Caco-2 (cell line): Measurements from ENCODE around the gene ALDH3B2. TPM values are rescaled to one million over a fixed set of nuclear protein-coding genes. Genes with fewer than 3 reads are reported as not detected.
"Not testable (repeated sequence)": the region's sequence is repeated elsewhere in the genome, so short reads cannot be mapped to it uniquely, and the experiment has no call there.

Source experiments
- BruUV-seq: library from RNA; stranded (reverse); fragments of 400-500 nt; replicated peaks from 2 replicates; lab custom pipeline; 2021; lab: Mats Ljungman, UMichigan
- CTCF ChIA-PET: fragments of 300-600 bp; sonication (Branson Sonifier 250); formaldehyde crosslinking; loops from one replicate; lab custom pipeline; 2022; ENCODE audit warnings: antibody characterized with exemption; lab: Charles Lee
- POLR2A ChIA-PET: fragments of 300-600 bp; sonication (Branson Sonifier 250); formaldehyde crosslinking; loops from one replicate; lab custom pipeline; 2022; ENCODE audit warnings: antibody characterized with exemption; lab: Charles Lee
- DNase-seq, 2 experiments: peaks; one replicate each; pipeline versions ENCODE4 v3.0.0 to v3.0.0-alpha.2; 2020 to 2022
- H3K27me3 ChIP-seq: replicated peaks from 2 replicates; pipeline ENCODE4 v1.6.0; 2011; ENCODE audit warnings: low read length; ENCODE audit not compliant: control insufficient read depth, insufficient read depth
- H3K36me3 ChIP-seq: 2 replicates; pipeline ENCODE4 v1.5.1; 2011; ENCODE audit warnings: low read length; ENCODE audit not compliant: control insufficient read depth, insufficient read depth
- H3K4me1 ChIP-seq: fragments of 250-450 bp; sonication (Bioruptor Pico); 2 replicates; pipeline ENCODE4 v1.5.1; 2020; ENCODE audit warnings: mild to moderate bottlenecking
- H3K4me3 ChIP-seq: 2 replicates; pipeline ENCODE4 v1.5.1; 2011; ENCODE audit warnings: low read depth, mild to moderate bottlenecking, control low read depth, low read length
- H3K9me3 ChIP-seq: fragments of 250-450 bp; sonication (Bioruptor Pico); 2 replicates; pipeline ENCODE4 v1.5.1; 2020; ENCODE audit warnings: mild to moderate bottlenecking, moderate library complexity
- H3K27ac Mint-ChIP-seq: one replicate; pipeline ENCODE4 v1.8.0; 2022; ENCODE audit warnings: mixed read lengths; ENCODE audit not compliant: unreplicated experiment
- H3K27me3 Mint-ChIP-seq: one replicate; pipeline ENCODE4 v1.8.0; 2022; ENCODE audit warnings: mixed read lengths; ENCODE audit not compliant: insufficient read depth, unreplicated experiment
- H3K36me3 Mint-ChIP-seq: one replicate; pipeline ENCODE4 v1.8.0; 2022; ENCODE audit warnings: mild to moderate bottlenecking, mixed read lengths; ENCODE audit not compliant: insufficient read depth, unreplicated experiment
- H3K4me1 Mint-ChIP-seq: one replicate; pipeline ENCODE4 v1.8.0; 2022; ENCODE audit warnings: low read depth, mixed read lengths; ENCODE audit not compliant: unreplicated experiment
- H3K4me3 Mint-ChIP-seq: one replicate; pipeline ENCODE4 v1.8.0; 2022; ENCODE audit warnings: mild to moderate bottlenecking, moderate library complexity, mixed read lengths; ENCODE audit not compliant: unreplicated experiment
- H3K9me3 Mint-ChIP-seq: one replicate; pipeline ENCODE4 v1.8.0; 2022; ENCODE audit warnings: mixed read lengths; ENCODE audit not compliant: unreplicated experiment
- intact Hi-C: fragments of 100-400 bp; cut with micrococcal nuclease; formaldehyde crosslinking; loops from one replicate; pipeline ENCODE4 v1.10.0; 2022; ENCODE audit not compliant: unreplicated experiment
- total RNA-seq: library from RNA; stranded (reverse); gene quantifications from 2 replicates; pipeline ENCODE4 v1.2.3, GENCODE V29; 2022
- TF ChIP-seq, protein P1 (sequence below), 2 experiments: fragments of 200-600 bp in 1 of 2; IDR thresholded peaks; 1 replicate in 1 of 2; 2 replicates in 1 of 2; pipeline versions ENCODE4 v1.5.1 to v1.8.0; 2011 to 2022; ENCODE audit warnings: antibody characterized with exemption in 1 of 2, control low read depth in 1 of 2, inconsistent platforms in 1 of 2, low read depth in 1 of 2, low read length in 1 of 2, mild to moderate bottlenecking in 1 of 2, moderate library complexity in 1 of 2; ENCODE audit not compliant: insufficient read depth in 1 of 2, severe bottlenecking in 1 of 2, unreplicated experiment in 1 of 2

Gene ALDH3B2
- total RNA-seq, 1 experiment from 2014 or later = 0.54 TPM

DNA sequence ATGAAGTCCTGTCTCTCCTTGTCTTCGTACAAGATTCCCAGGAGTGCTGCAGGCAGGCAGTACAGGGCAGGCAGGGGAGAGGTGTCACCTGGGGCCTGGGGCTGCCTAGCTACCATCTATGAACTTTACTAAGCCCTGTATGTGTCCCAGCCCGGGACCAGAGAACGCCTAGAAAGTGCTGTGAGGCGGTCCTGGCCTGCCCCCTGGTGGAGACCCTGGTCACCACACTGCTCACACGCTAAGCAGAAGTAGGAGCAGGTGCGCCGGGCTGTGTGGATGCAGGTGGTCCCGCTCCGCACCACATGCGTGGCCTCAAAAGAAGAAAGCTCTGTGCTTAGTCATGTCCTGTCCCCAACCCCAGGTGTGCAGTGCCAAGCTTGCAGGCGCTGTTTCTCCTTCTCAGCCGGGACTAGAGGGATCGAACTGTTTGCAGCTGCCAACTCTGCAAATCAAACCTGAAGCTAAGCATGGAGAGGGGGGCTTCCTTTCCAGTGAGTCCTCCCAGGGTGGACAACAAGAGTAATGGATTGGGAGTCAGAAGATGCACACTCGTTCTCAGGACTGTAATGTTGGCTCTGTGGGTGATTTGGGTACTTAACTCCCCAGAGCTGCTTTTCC is 39.6 kb upstream of the ALDH3B2 start:
- H3K4me3 Mint-ChIP-seq, H3K4me1 Mint-ChIP-seq, H3K27ac Mint-ChIP-seq, intact Hi-C loops, H3K9me3 ChIP-seq, H3K36me3 Mint-ChIP-seq, H3K27me3 ChIP-seq, POLR2A ChIA-PET, H3K9me3 Mint-ChIP-seq, BruUV-seq, H3K4me1 ChIP-seq, H3K36me3 ChIP-seq, H3K4me3 ChIP-seq, H3K27me3 Mint-ChIP-seq: not testable (repeated sequence)
- CTCF ChIA-PET = interaction anchor here (0.6 to 0.8 kb wide), 6 partner anchors 15 to 84 kb away, joined by 3 to 6 read pairs (median 3); partner anchors contain the start of gene NUDT8
- TF ChIP-seq, protein P1, sequence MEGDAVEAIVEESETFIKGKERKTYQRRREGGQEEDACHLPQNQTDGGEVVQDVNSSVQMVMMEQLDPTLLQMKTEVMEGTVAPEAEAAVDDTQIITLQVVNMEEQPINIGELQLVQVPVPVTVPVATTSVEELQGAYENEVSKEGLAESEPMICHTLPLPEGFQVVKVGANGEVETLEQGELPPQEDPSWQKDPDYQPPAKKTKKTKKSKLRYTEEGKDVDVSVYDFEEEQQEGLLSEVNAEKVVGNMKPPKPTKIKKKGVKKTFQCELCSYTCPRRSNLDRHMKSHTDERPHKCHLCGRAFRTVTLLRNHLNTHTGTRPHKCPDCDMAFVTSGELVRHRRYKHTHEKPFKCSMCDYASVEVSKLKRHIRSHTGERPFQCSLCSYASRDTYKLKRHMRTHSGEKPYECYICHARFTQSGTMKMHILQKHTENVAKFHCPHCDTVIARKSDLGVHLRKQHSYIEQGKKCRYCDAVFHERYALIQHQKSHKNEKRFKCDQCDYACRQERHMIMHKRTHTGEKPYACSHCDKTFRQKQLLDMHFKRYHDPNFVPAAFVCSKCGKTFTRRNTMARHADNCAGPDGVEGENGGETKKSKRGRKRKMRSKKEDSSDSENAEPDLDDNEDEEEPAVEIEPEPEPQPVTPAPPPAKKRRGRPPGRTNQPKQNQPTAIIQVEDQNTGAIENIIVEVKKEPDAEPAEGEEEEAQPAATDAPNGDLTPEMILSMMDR (IDR thresholded peaks at IDR 0.05; ENCODE audit: insufficient read depth in 1 of 2, low read depth in 1 of 2, low read length in 1 of 2, severe bottlenecking in 1 of 2, unreplicated experiment in 1 of 2) = peak; percentile 18 to 77
- peak; percentile 81 to 83 for DNase-seq

DNA sequence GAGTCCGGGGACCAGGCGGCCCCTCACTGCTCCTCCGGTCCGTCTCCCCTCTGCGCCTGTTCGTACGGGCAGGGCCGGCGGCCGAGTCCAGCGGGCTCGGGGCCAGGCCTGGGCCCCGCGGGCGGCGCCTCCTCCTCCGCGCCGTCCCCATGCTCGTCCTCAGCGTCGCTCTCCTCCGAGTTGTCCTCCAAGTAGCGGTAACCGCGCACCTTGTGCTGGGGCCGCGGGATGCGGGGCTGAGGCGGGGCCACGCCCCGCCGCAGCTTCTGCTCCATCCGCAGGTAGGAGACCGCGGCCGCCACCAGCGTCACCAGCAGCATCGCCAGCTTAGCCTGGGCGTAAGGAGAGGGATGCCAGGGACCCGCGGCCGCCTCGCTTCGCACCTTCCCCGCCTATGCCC is 37.3 kb upstream of the ALDH3B2 start:
- H3K4me1 ChIP-seq, H3K4me1 Mint-ChIP-seq, DNase-seq, H3K4me3 ChIP-seq, H3K27me3 ChIP-seq, H3K4me3 Mint-ChIP-seq, POLR2A ChIA-PET, H3K36me3 Mint-ChIP-seq, H3K36me3 ChIP-seq, H3K9me3 ChIP-seq, BruUV-seq, CTCF ChIA-PET, H3K27me3 Mint-ChIP-seq, intact Hi-C loops, H3K9me3 Mint-ChIP-seq, H3K27ac Mint-ChIP-seq: not testable (repeated sequence)

DNA sequence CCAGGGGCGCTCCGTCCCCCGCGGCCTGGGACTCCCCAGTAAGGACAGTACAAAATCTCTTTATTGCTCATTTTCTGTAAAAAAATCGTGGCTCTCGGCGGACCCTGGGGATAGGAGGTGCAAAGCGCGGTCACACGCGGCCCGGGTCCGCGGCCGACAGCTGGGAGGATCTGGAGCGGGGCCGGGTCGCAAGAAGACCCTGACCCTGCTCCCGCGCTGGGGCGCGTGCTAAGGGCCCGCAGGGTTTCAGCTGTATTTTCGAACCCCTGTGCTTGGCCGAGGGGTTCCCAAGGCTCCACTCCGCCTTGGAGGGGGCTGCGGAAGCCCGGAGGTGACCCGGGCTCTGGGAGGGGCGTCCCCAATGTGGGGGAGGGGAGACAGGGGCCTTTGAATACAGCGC is 36.8 kb upstream of the ALDH3B2 start:
- intact Hi-C loops, DNase-seq, H3K4me3 ChIP-seq, H3K36me3 ChIP-seq, H3K9me3 ChIP-seq, BruUV-seq, H3K27ac Mint-ChIP-seq, POLR2A ChIA-PET, H3K27me3 Mint-ChIP-seq, H3K4me1 Mint-ChIP-seq, H3K27me3 ChIP-seq, H3K4me1 ChIP-seq, H3K4me3 Mint-ChIP-seq, CTCF ChIA-PET, H3K9me3 Mint-ChIP-seq, H3K36me3 Mint-ChIP-seq: not testable (repeated sequence)

DNA sequence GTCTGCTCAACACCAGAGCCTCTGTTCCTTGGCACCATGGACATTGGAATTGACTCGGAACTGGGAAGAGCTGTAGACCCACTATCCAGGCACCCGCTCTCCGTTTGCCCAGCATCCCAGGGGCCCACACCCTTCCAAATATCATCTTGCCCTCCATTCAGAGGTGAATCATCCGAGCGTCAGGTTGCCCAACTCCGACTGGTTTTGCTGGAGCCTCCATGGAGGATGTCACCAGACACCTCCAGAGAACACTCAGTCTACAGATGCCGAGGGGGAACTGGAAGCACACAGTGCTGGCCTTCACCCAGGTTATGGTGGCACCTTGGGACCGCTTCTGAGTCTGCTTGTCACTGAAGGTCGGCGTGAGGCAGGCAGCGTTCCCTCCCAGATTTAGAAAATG is 35.4 kb upstream of the ALDH3B2 start:
- H3K4me3 Mint-ChIP-seq, H3K9me3 Mint-ChIP-seq, H3K9me3 ChIP-seq, H3K27me3 Mint-ChIP-seq, H3K36me3 Mint-ChIP-seq, H3K36me3 ChIP-seq, H3K4me3 ChIP-seq, H3K27ac Mint-ChIP-seq, H3K4me1 Mint-ChIP-seq, CTCF ChIA-PET, POLR2A ChIA-PET, BruUV-seq, intact Hi-C loops, H3K27me3 ChIP-seq, H3K4me1 ChIP-seq: not testable (repeated sequence)
- DNase-seq = peak in 1 of 2 experiments; percentile 32
